H1 (cell line): ENCODE measurements around the gene NTRK2. TPM values are rescaled to one million over a fixed set of nuclear protein-coding genes. Genes with fewer than 3 reads are reported as not detected.

Source experiments
- CTCF ChIA-PET: fragments of 300-600 bp; sonication (Branson Sonifier 250); formaldehyde crosslinking; loops from one replicate; lab custom pipeline; 2021; ENCODE audit not compliant: partially characterized antibody; lab: Charles Lee
- POLR2A ChIA-PET: fragments of 300-600 bp; sonication (Branson Sonifier 250); formaldehyde crosslinking; loops from one replicate; lab custom pipeline; 2021; ENCODE audit warnings: inconsistent platforms; ENCODE audit not compliant: partially characterized antibody; lab: Charles Lee
- DNase-seq, 2 experiments: peaks; one replicate each; pipeline versions ENCODE4 v3.0.0 to v3.0.0-alpha.2; 2010 to 2022; ENCODE audit warnings: low spot score in 2 of 2, low read depth in 1 of 2, mixed read lengths in 1 of 2
- FAIRE-seq: peaks from 2 replicates; lab custom pipeline; 2011; peaks lifted over from hg19 to GRCh38; lab: Jason Lieb, UNC
- H2AFZ ChIP-seq: 2 replicates; pipeline ENCODE4 v1.8.1; 2012; ENCODE audit warnings: low read length, inconsistent platforms
- H2AK5ac ChIP-seq: 2 replicates; pipeline ENCODE4 v1.6.1; 2013; ENCODE audit warnings: low read depth, low read length
- H2BK120ac ChIP-seq: replicated peaks from 2 replicates; pipeline ENCODE3; 2013; ENCODE audit warnings: low read depth, low read length, inconsistent platforms
- H2BK12ac ChIP-seq: 2 replicates; pipeline ENCODE4 v1.6.1; 2013; ENCODE audit warnings: low read depth, low read length
- H2BK15ac ChIP-seq: 2 replicates; pipeline ENCODE4 v1.6.1; 2013; ENCODE audit warnings: low read length
- H2BK20ac ChIP-seq: 2 replicates; pipeline ENCODE4 v1.6.1; 2013; ENCODE audit warnings: low read length
- H2BK5ac ChIP-seq: 2 replicates; pipeline ENCODE4 v1.6.1; 2013; ENCODE audit warnings: low read depth, low read length
- H3K14ac ChIP-seq: 2 replicates; pipeline ENCODE4 v1.6.1; 2013; ENCODE audit warnings: inconsistent platforms; ENCODE audit not compliant: insufficient read length
- H3K18ac ChIP-seq: 2 replicates; pipeline ENCODE4 v1.6.1; 2013; ENCODE audit warnings: low read length; ENCODE audit errors: extremely low read depth
- H3K23ac ChIP-seq: 2 replicates; pipeline ENCODE4 v1.6.1; 2013; ENCODE audit warnings: inconsistent platforms; ENCODE audit not compliant: insufficient read length
- H3K23me2 ChIP-seq: 2 replicates; pipeline ENCODE4 v1.6.1; 2013; ENCODE audit warnings: low read depth, low read length
- H3K27ac ChIP-seq: 2 replicates; pipeline ENCODE4 v1.6.1; 2011; ENCODE audit warnings: low read depth, low read length, inconsistent platforms
- H3K27me3 ChIP-seq, 4 experiments: replicated peaks in 1 of 4; 1 replicate in 1 of 4; 2 replicates in 3 of 4; pipeline versions ENCODE4 v1.6.1 to v1.8.1; 2011 to 2013; ENCODE audit warnings: low read length in 3 of 4, mild to moderate bottlenecking in 3 of 4, inconsistent platforms in 2 of 4, mixed read lengths in 2 of 4, moderate library complexity in 1 of 4; ENCODE audit not compliant: control insufficient read depth in 3 of 4, insufficient read depth in 3 of 4; ENCODE audit errors: extremely low read depth in 1 of 4
- H3K36me3 ChIP-seq, 4 experiments: 2 replicates each; pipeline versions ENCODE4 v1.6.1 to v1.8.1; 2011 to 2013; ENCODE audit warnings: mild to moderate bottlenecking in 4 of 4, low read length in 3 of 4, moderate library complexity in 2 of 4, control low read depth in 1 of 4, inconsistent platforms in 1 of 4; ENCODE audit not compliant: insufficient read depth in 4 of 4, control insufficient read depth in 2 of 4
- H3K4ac ChIP-seq: replicated peaks from 2 replicates; pipeline ENCODE3; 2013; ENCODE audit warnings: low read length, low read depth, mixed read lengths, inconsistent platforms; ENCODE audit not compliant: insufficient read length
- H3K4me1 ChIP-seq, 4 experiments: replicated peaks in 1 of 4; 1 replicate in 1 of 4; 2 replicates in 3 of 4; pipeline versions ENCODE4 v1.6.1 to v1.8.1; 2011 to 2013; ENCODE audit warnings: low read length in 3 of 4, inconsistent platforms in 2 of 4, mixed read lengths in 1 of 4; ENCODE audit not compliant: insufficient read depth in 4 of 4, control insufficient read depth in 3 of 4
- H3K4me2 ChIP-seq, 2 experiments: 2 replicates each; pipeline versions ENCODE4 v1.6.1 to v1.8.1; 2011 to 2013; ENCODE audit warnings: low read depth in 2 of 2, low read length in 2 of 2, control low read depth in 1 of 2, inconsistent platforms in 1 of 2, mild to moderate bottlenecking in 1 of 2; ENCODE audit not compliant: insufficient read depth in 1 of 2
- H3K4me3 ChIP-seq, 4 experiments: fragments of 200-600, 300-600 bp in 1 of 4; sonication (generic), shearing (Covaris generic), sonication (Bioruptor Twin) in 1 of 4; 2 replicates each; pipeline versions ENCODE4 v1.5.1 to v1.8.1; 2011 to 2016; ENCODE audit warnings: low read length in 4 of 4, low read depth in 3 of 4, control low read depth in 2 of 4, inconsistent platforms in 2 of 4, mild to moderate bottlenecking in 2 of 4, mixed read lengths in 1 of 4, moderate library complexity in 1 of 4; ENCODE audit not compliant: insufficient read depth in 2 of 4; ENCODE audit errors: extremely low read depth in 1 of 4
- H3K56ac ChIP-seq: replicated peaks from 2 replicates; pipeline ENCODE3; 2013; ENCODE audit warnings: low read depth, mild to moderate bottlenecking, mixed read lengths, low read length, inconsistent platforms; ENCODE audit not compliant: insufficient read length
- H3K79me1 ChIP-seq: 2 replicates; pipeline ENCODE4 v1.6.1; 2013; ENCODE audit warnings: low read depth, low read length, control low read depth
- H3K79me2 ChIP-seq, 2 experiments: 2 replicates each; pipeline versions ENCODE4 v1.6.1 to v1.8.1; 2012 to 2013; ENCODE audit warnings: low read length in 2 of 2, mild to moderate bottlenecking in 2 of 2, inconsistent platforms in 1 of 2; ENCODE audit not compliant: insufficient read depth in 2 of 2, control insufficient read depth in 1 of 2
- H3K9ac ChIP-seq, 4 experiments: replicated peaks in 1 of 4; 1 replicate in 1 of 4; 2 replicates in 3 of 4; pipeline versions ENCODE4 v1.6.1 to v1.8.1; 2011 to 2013; ENCODE audit warnings: low read depth in 3 of 4, low read length in 3 of 4, control low read depth in 2 of 4, mild to moderate bottlenecking in 2 of 4, moderate library complexity in 2 of 4, inconsistent platforms in 1 of 4; ENCODE audit errors: extremely low read depth in 1 of 4
- H3K9me3 ChIP-seq, 2 experiments: 2 replicates each; pipeline versions ENCODE4 v1.6.1 to v1.8.1; 2012 to 2013; ENCODE audit warnings: mild to moderate bottlenecking in 2 of 2, moderate library complexity in 2 of 2, control low read depth in 1 of 2, inconsistent platforms in 1 of 2, low read depth in 1 of 2, low read length in 1 of 2, mixed read lengths in 1 of 2; ENCODE audit not compliant: insufficient read depth in 2 of 2
- H4K20me1 ChIP-seq, 2 experiments: replicated peaks in 1 of 2; 2 replicates each; pipeline versions ENCODE3 to v1.8.1; 2011 to 2013; ENCODE audit warnings: inconsistent platforms in 2 of 2, low read length in 2 of 2, mild to moderate bottlenecking in 1 of 2; ENCODE audit not compliant: insufficient read depth in 2 of 2, control insufficient read depth in 1 of 2
- H4K5ac ChIP-seq: 2 replicates; pipeline ENCODE4 v1.6.1; 2013; ENCODE audit warnings: low read length, low read depth, mixed read lengths, inconsistent platforms; ENCODE audit not compliant: insufficient read length
- H4K8ac ChIP-seq: 2 replicates; pipeline ENCODE4 v1.8.0; 2013; ENCODE audit warnings: mild to moderate bottlenecking, moderate library complexity, low read length, inconsistent platforms; ENCODE audit not compliant: insufficient read depth; ENCODE audit errors: extremely low read depth
- H4K91ac ChIP-seq: replicated peaks from 2 replicates; pipeline ENCODE3; 2013; ENCODE audit warnings: low read length, mixed read lengths, inconsistent platforms; ENCODE audit not compliant: insufficient read length
- KDM1A ChIP-seq: fragments of 200-600, 300-600 bp; sonication (generic); IDR thresholded peaks from 2 replicates; pipeline ENCODE4 v1.7.1; 2016; ENCODE audit warnings: mild to moderate bottlenecking, low read length, borderline replicate concordance
- NANOG ChIP-seq: IDR thresholded peaks from 2 replicates; pipeline ENCODE4 v1.6.1; 2011; ENCODE audit warnings: low read length, low read depth, mild to moderate bottlenecking, inconsistent platforms; ENCODE audit not compliant: insufficient read depth, poor library complexity, severe bottlenecking
- POLR2AphosphoS5 ChIP-seq: IDR thresholded peaks from 2 replicates; pipeline ENCODE4 v1.6.1; 2011; ENCODE audit warnings: low read depth, low read length
- RAD21 ChIP-seq, 2 experiments: IDR thresholded peaks in 1 of 2; conservative IDR thresholded peaks in 1 of 2; 2 replicates each; pipeline ENCODE4 v1.6.1; 2011; ENCODE audit warnings: low read depth in 2 of 2, low read length in 2 of 2, improper control_type of control experiment in 1 of 2, inconsistent platforms in 1 of 2, mild to moderate bottlenecking in 1 of 2, moderate library complexity in 1 of 2
- RFX5 ChIP-seq: IDR thresholded peaks from 2 replicates; pipeline ENCODE4 v1.6.1; 2011; ENCODE audit warnings: low read depth, low read length, improper control_type of control experiment, borderline replicate concordance
- SIX5 ChIP-seq: IDR thresholded peaks from 2 replicates; pipeline ENCODE4 v1.6.1; 2011; ENCODE audit warnings: mild to moderate bottlenecking, low read depth, low read length
- SP1 ChIP-seq: IDR thresholded peaks from 2 replicates; pipeline ENCODE4 v1.6.1; 2011; ENCODE audit warnings: low read depth, low read length
- TEAD4 ChIP-seq: IDR thresholded peaks from 2 replicates; pipeline ENCODE4 v1.6.1; 2012; ENCODE audit warnings: low read depth, low read length, inconsistent platforms, mixed read lengths
- ZNF274 ChIP-seq: IDR thresholded peaks from 2 replicates; pipeline ENCODE4 v1.7.0; 2012; ENCODE audit warnings: low read length, borderline replicate concordance; ENCODE audit errors: extremely low read depth
- polyA plus RNA-seq, 7 experiments: library from polyadenylated mRNA; depleted of rRNA in 3 of 7; stranded (reverse) in 5 of 7; unstranded in 2 of 7; fragments of >200 nt in 5 of 7; fragments of 200-250 nt in 2 of 7; gene quantifications; 1 replicate in 5 of 7; 2 replicates in 1 of 7; 4 replicates in 1 of 7; pipeline versions ENCODE4 v1.2.1 to v1.2.3, GENCODE V29; 2011 to 2013; ENCODE audit warnings: missing spikeins in 2 of 7, mixed read lengths in 2 of 7
- total RNA-seq: library from RNA; stranded (reverse); fragmentation: NEBNext Ultra II Directional; extraction: Animal tissue kit (Norgen Biotek cat#: 25700); gene quantifications from 2 replicates; pipeline ENCODE4 v1.2.1, GENCODE V29; 2021
- TF ChIP-seq, protein P1 (sequence below), 3 experiments: IDR thresholded peaks; 1 replicate in 2 of 3; 2 replicates in 1 of 3; pipeline versions ENCODE4 v1.5.1 to v1.6.1; 2011; ENCODE audit warnings: low read length in 3 of 3, mild to moderate bottlenecking in 3 of 3, inconsistent platforms in 2 of 3, low read depth in 1 of 3, moderate library complexity in 1 of 3; ENCODE audit not compliant: insufficient read depth in 1 of 3; ENCODE audit errors: control extremely low read depth in 1 of 3

NTRK2 gene
- total and polyA plus RNA-seq, 2 of the 8 experiments (the other 6 are each of a cell fraction or from before 2014, with no cell fraction given) = 0.03 to 0.04 TPM

DNA sequence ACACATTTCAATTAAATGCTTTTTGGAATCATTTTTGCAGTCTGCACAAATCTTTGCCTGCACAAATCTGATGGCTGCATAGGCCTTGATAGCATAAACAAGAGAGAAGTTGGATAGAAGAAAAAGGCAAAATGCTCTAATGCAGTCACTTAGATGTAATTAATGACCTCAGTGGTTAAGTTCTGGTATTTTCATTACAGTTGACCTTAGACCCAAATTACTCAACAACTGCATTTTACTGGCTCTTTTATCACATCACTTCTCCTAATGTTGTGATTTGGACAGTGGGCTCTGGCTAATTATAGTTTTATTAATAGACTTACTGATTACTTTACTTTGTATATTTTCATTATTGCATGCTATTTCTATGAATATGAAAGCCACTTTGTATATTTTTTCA lies 34.3 kb downstream of the NTRK2 start:
- H3K23me2 ChIP-seq = no peaks in the 10 kb centered on the region
- no peak overlapping the region for H2AFZ ChIP-seq
- H3K56ac ChIP-seq = no peak overlapping the region
- H3K27me3 ChIP-seq = no peaks in the 10 kb centered on the region
- H3K14ac ChIP-seq = no peak overlapping the region
- H3K79me2 ChIP-seq = no peaks in the 10 kb centered on the region
- peaks cover 0 to 3% (median 0%) of the 10 kb centered on the region in 4 experiments; a peak in 2 of 7 replicates for H3K4me1 ChIP-seq
- no peak overlapping the region for H3K4ac ChIP-seq
- no peak overlapping the region for H2BK5ac ChIP-seq
- no peak overlapping the region for H3K9ac ChIP-seq
- H3K18ac ChIP-seq = no peak overlapping the region
- no peak overlapping the region for H4K5ac ChIP-seq
- no peaks in the 10 kb centered on the region for H3K9me3 ChIP-seq
- H3K79me1 ChIP-seq = no peaks in the 10 kb centered on the region
- no peak overlapping the region for H2AK5ac ChIP-seq
- no peak overlapping the region for H3K27ac ChIP-seq
- POLR2A ChIA-PET = no interaction called here
- no peaks in the 10 kb centered on the region for H4K20me1 ChIP-seq
- H3K36me3 ChIP-seq = no peaks in the 10 kb centered on the region
- no peak for FAIRE-seq
- CTCF ChIA-PET = interaction anchor here (1.1 to 2.3 kb wide), 4 partner anchors 10 to 263 kb away, joined by 5 to 9 read pairs (median 6); no protein-coding TSS in a partner anchor
- no peak overlapping the region for H4K91ac ChIP-seq
- no peak overlapping the region for H2BK120ac ChIP-seq
- no peak overlapping the region for H3K4me3 ChIP-seq
- H4K8ac ChIP-seq = no peak overlapping the region
- no peak overlapping the region for H2BK20ac ChIP-seq
- H3K4me2 ChIP-seq = no peak overlapping the region
- H2BK12ac ChIP-seq = no peak overlapping the region
- no peak overlapping the region for H3K23ac ChIP-seq
- DNase-seq = no peak
- no peak overlapping the region for H2BK15ac ChIP-seq
- TF ChIP-seq POLR2AphosphoS5 (no peak), NANOG (no peak), SIX5 (no peak), RAD21 (IDR thresholded peaks at IDR 0.05 in 1 of 2, conservative IDR thresholded peaks at IDR 0.05 in 1 of 2; ENCODE audit: low read depth in 2 of 2, low read length in 2 of 2) (no peak), ZNF274 (no peak), SP1 (no peak), TEAD4 (no peak), KDM1A (no peak), RFX5 (no peak)
- TF ChIP-seq, protein P1, sequence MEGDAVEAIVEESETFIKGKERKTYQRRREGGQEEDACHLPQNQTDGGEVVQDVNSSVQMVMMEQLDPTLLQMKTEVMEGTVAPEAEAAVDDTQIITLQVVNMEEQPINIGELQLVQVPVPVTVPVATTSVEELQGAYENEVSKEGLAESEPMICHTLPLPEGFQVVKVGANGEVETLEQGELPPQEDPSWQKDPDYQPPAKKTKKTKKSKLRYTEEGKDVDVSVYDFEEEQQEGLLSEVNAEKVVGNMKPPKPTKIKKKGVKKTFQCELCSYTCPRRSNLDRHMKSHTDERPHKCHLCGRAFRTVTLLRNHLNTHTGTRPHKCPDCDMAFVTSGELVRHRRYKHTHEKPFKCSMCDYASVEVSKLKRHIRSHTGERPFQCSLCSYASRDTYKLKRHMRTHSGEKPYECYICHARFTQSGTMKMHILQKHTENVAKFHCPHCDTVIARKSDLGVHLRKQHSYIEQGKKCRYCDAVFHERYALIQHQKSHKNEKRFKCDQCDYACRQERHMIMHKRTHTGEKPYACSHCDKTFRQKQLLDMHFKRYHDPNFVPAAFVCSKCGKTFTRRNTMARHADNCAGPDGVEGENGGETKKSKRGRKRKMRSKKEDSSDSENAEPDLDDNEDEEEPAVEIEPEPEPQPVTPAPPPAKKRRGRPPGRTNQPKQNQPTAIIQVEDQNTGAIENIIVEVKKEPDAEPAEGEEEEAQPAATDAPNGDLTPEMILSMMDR (IDR thresholded peaks at IDR 0.05; ENCODE audit: control extremely low read depth in 1 of 3, insufficient read depth in 1 of 3, low read depth in 1 of 3, low read length in 3 of 3) = no peak
